Neuronal stem cell (in vitro differentiated cells): ENCODE measurements around the gene KRTAP2-4.

Source experiments
- DNase-seq: peaks from one replicate; pipeline ENCODE4 v3.0.0-alpha.2; 2013; ENCODE audit warnings: low spot score
- H2AFZ ChIP-seq: one replicate; pipeline ENCODE4 v1.6.1; 2013; ENCODE audit warnings: mild to moderate bottlenecking, low read length, inconsistent platforms
- H2AK5ac ChIP-seq: 2 replicates; pipeline ENCODE4 v1.6.1; 2013; ENCODE audit warnings: low read depth, mild to moderate bottlenecking, inconsistent platforms, low read length, moderate library complexity, mixed read lengths
- H2BK120ac ChIP-seq: 2 replicates; pipeline ENCODE4 v1.6.1; 2013; ENCODE audit warnings: low read depth, mild to moderate bottlenecking, inconsistent platforms, low read length, moderate library complexity, mixed read lengths
- H2BK12ac ChIP-seq: one replicate; pipeline ENCODE4 v1.6.1; 2013; ENCODE audit warnings: low read length, inconsistent platforms
- H2BK15ac ChIP-seq: 2 replicates; pipeline ENCODE4 v1.6.1; 2013; ENCODE audit warnings: mild to moderate bottlenecking, low read length, inconsistent platforms, mixed read lengths
- H2BK5ac ChIP-seq: one replicate; pipeline ENCODE4 v1.6.1; 2013; ENCODE audit warnings: inconsistent platforms, mild to moderate bottlenecking, low read length, moderate library complexity
- H3K14ac ChIP-seq: one replicate; pipeline ENCODE4 v1.6.1; 2013; ENCODE audit warnings: low read length, inconsistent platforms
- H3K18ac ChIP-seq: 2 replicates; pipeline ENCODE4 v1.6.1; 2013; ENCODE audit warnings: low read length, inconsistent platforms
- H3K23ac ChIP-seq: 2 replicates; pipeline ENCODE4 v1.6.1; 2013; ENCODE audit warnings: low read depth, mild to moderate bottlenecking, mixed read lengths, low read length, inconsistent platforms; ENCODE audit not compliant: poor library complexity
- H3K27ac ChIP-seq: replicated peaks from 3 replicates; pipeline ENCODE4 v1.5.1; 2013; ENCODE audit warnings: low read length, inconsistent platforms
- H3K27me3 ChIP-seq, 3 experiments: 2 replicates each; pipeline ENCODE4 v1.6.1; 2013; ENCODE audit warnings: low read length in 3 of 3, mild to moderate bottlenecking in 2 of 3, inconsistent platforms in 1 of 3, low read depth in 1 of 3, mixed read lengths in 1 of 3, moderate library complexity in 1 of 3; ENCODE audit not compliant: control insufficient read depth in 3 of 3, insufficient read depth in 3 of 3
- H3K36me3 ChIP-seq, 2 donors: replicated peaks in 1 of 2; 2 replicates each; pipeline ENCODE4 v1.6.1; 2013; ENCODE audit warnings: low read length in 2 of 2; ENCODE audit not compliant: control insufficient read depth in 2 of 2, insufficient read depth in 2 of 2
- H3K4ac ChIP-seq: 2 replicates; pipeline ENCODE4 v1.6.1; 2013; ENCODE audit warnings: inconsistent platforms, mild to moderate bottlenecking, low read length, moderate library complexity
- H3K4me1 ChIP-seq, 2 donors: 1 replicate in 1 of 2; 2 replicates in 1 of 2; pipeline ENCODE4 v1.6.1; 2013; ENCODE audit warnings: low read length in 2 of 2, low read depth in 1 of 2; ENCODE audit not compliant: control insufficient read depth in 2 of 2, insufficient read depth in 1 of 2
- H3K4me2 ChIP-seq: one replicate; pipeline ENCODE4 v1.6.1; 2013; ENCODE audit warnings: mild to moderate bottlenecking, low read length, inconsistent platforms; ENCODE audit not compliant: insufficient read depth, poor library complexity, severe bottlenecking
- H3K4me3 ChIP-seq, 2 donors: 2 replicates each; pipeline ENCODE4 v1.5.1; 2013; ENCODE audit warnings: low read length in 2 of 2, mild to moderate bottlenecking in 2 of 2, inconsistent platforms in 1 of 2, moderate library complexity in 1 of 2
- H3K79me1 ChIP-seq: one replicate; pipeline ENCODE4 v1.6.1; 2013; ENCODE audit warnings: low read depth, mild to moderate bottlenecking, inconsistent platforms, low read length, moderate library complexity
- H3K9ac ChIP-seq: one replicate; pipeline ENCODE4 v1.6.1; 2013; ENCODE audit warnings: mild to moderate bottlenecking, low read depth, low read length, inconsistent platforms; ENCODE audit not compliant: poor library complexity
- H3K9me3 ChIP-seq, 2 donors: replicated peaks in 1 of 2; 2 replicates each; pipeline versions ENCODE3 to v1.6.1; 2013; ENCODE audit warnings: low read length in 2 of 2, mild to moderate bottlenecking in 2 of 2, inconsistent platforms in 1 of 2, low read depth in 1 of 2, mixed read lengths in 1 of 2, moderate library complexity in 1 of 2; ENCODE audit not compliant: control insufficient read depth in 2 of 2, insufficient read depth in 1 of 2
- H4K8ac ChIP-seq: one replicate; pipeline ENCODE4 v1.6.1; 2013; ENCODE audit warnings: low read depth, mild to moderate bottlenecking, inconsistent platforms, low read length, moderate library complexity
- H4K91ac ChIP-seq: one replicate; pipeline ENCODE4 v1.6.1; 2013; ENCODE audit warnings: low read length, low read depth, mild to moderate bottlenecking, inconsistent platforms; ENCODE audit not compliant: poor library complexity
- WGBS, 2 donors: extraction: QIAGEN DNeasy Blood & Tissue Kit; methylation state at CpG; one replicate each; pipeline ENCODE4 v1.1.7; 2013; ENCODE audit warnings: missing lambda C conversion rate in 2 of 2, mixed read lengths in 1 of 2; ENCODE audit not compliant: insufficient read length in 2 of 2, insufficient replicate concordance in 1 of 2; ENCODE audit errors: extremely low coverage in 2 of 2; 5-methylcytosine and 5-hydroxymethylcytosine counted together

KRTAP2-4 gene

GRCh38 chr17:41082626-41083025, 16.9 kb upstream of the KRTAP2-4 start:
- no peak overlapping the region for H3K23ac ChIP-seq
- WGBS, 2 donors, result no CpG with 5 or more reads among the region's 4 CpGs
- no peak overlapping the region for H2AK5ac ChIP-seq
- H3K4ac ChIP-seq, result no peak overlapping the region
- DNase-seq, result no peak
- H3K9me3 ChIP-seq, result no peaks in the 10 kb centered on the region
- H3K9ac ChIP-seq, result no peak overlapping the region
- H2BK15ac ChIP-seq, result no peak overlapping the region
- no peaks in the 10 kb centered on the region for H3K4me1 ChIP-seq
- no peak overlapping the region for H3K4me3 ChIP-seq
- no peak overlapping the region for H2BK5ac ChIP-seq
- H4K8ac ChIP-seq, result no peak overlapping the region
- no peaks in the 10 kb centered on the region for H3K36me3 ChIP-seq
- no peak overlapping the region for H3K14ac ChIP-seq
- H2BK120ac ChIP-seq, result no peak overlapping the region
- H3K27me3 ChIP-seq, result no peaks in the 10 kb centered on the region
- H3K4me2 ChIP-seq, result no peak overlapping the region
- H2BK12ac ChIP-seq, result no peak overlapping the region
- no peak overlapping the region for H3K27ac ChIP-seq
- H3K79me1 ChIP-seq, result no peaks in the 10 kb centered on the region
- H3K18ac ChIP-seq, result no peak overlapping the region
- H2AFZ ChIP-seq, result no peak overlapping the region
- H4K91ac ChIP-seq, result no peak overlapping the region

DNA sequence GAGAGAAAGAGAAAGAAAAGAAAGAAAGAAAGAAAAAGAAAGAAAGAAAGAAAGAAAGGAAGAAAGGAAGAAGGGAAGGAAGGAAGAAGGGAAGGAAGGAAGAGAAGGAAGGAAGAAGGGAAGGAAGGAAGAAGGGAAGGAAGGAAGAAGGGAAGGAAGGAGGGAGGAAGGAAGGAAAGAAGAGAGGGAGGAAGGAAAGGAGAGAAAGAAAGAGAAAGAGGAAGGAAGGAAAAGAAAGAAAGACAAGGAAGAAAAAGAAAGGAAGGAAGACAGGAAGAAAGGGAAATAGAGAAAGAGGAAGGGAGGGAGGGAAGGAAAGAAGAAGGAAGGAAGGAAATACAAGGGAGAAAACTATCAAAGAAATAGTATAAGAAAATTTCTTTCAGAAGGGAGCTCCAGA, 11.1 kb upstream of the KRTAP2-4 start:
- no peak overlapping the region for H2BK120ac ChIP-seq
- no peak overlapping the region for H2BK5ac ChIP-seq
- H3K18ac ChIP-seq, result no peak overlapping the region
- no peaks in the 10 kb centered on the region for H3K36me3 ChIP-seq
- H2AK5ac ChIP-seq, result no peak overlapping the region
- no peaks in the 10 kb centered on the region for H3K9me3 ChIP-seq
- H3K14ac ChIP-seq, result no peak overlapping the region
- H3K79me1 ChIP-seq, result no peaks in the 10 kb centered on the region
- no peak overlapping the region for H3K4me3 ChIP-seq
- no peaks in the 10 kb centered on the region for H3K4me1 ChIP-seq
- H3K27ac ChIP-seq, result no peak overlapping the region
- H3K23ac ChIP-seq, result no peak overlapping the region
- no peak overlapping the region for H3K9ac ChIP-seq
- H3K4me2 ChIP-seq, result no peak overlapping the region
- no peak overlapping the region for H3K4ac ChIP-seq
- H2BK15ac ChIP-seq, result no peak overlapping the region
- no peak overlapping the region for H4K91ac ChIP-seq
- no peak overlapping the region for H2BK12ac ChIP-seq
- no peak overlapping the region for H4K8ac ChIP-seq
- H3K27me3 ChIP-seq, result no peaks in the 10 kb centered on the region
- H2AFZ ChIP-seq, result no peak overlapping the region
- no peak for DNase-seq

DNA sequence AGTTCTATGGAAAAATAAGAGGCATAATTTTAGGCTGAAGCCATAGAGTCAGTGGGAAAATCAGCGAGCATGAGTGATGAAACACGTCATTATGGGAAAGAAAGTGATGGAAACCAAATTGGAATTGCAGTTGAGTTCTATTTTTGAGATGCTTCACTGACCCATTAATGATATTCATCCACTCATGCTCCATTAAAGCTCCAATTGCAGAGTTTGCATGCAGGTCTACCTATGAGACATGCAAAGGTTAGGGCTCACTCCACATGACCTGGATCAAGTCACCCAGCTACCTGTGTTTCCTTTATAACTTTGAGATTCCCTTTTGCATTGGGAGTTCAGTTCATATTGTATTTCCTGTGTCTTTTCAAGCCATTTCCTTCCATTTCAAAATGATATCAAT, 8.0 kb upstream of the KRTAP2-4 start:
- DNase-seq, result no peak
- no peak overlapping the region for H3K23ac ChIP-seq
- H2BK12ac ChIP-seq, result no peak overlapping the region
- no peaks in the 10 kb centered on the region for H3K36me3 ChIP-seq
- no peak overlapping the region for H2AK5ac ChIP-seq
- no peak overlapping the region for H3K9ac ChIP-seq
- H3K9me3 ChIP-seq, result no peaks in the 10 kb centered on the region
- H3K4me2 ChIP-seq, result no peak overlapping the region
- H2AFZ ChIP-seq, result no peak overlapping the region
- no peaks in the 10 kb centered on the region for H3K79me1 ChIP-seq
- no peak overlapping the region for H4K91ac ChIP-seq
- H3K4me1 ChIP-seq, result no peaks in the 10 kb centered on the region
- H2BK120ac ChIP-seq, result no peak overlapping the region
- H3K4me3 ChIP-seq, result no peak overlapping the region
- no peak overlapping the region for H3K27ac ChIP-seq
- no peak overlapping the region for H2BK15ac ChIP-seq
- no CpG with 5 or more reads among the region's 2 CpGs for WGBS, 2 donors
- no peak overlapping the region for H2BK5ac ChIP-seq
- no peaks in the 10 kb centered on the region for H3K27me3 ChIP-seq
- H3K4ac ChIP-seq, result no peak overlapping the region
- no peak overlapping the region for H3K14ac ChIP-seq
- H4K8ac ChIP-seq, result no peak overlapping the region
- no peak overlapping the region for H3K18ac ChIP-seq

DNA sequence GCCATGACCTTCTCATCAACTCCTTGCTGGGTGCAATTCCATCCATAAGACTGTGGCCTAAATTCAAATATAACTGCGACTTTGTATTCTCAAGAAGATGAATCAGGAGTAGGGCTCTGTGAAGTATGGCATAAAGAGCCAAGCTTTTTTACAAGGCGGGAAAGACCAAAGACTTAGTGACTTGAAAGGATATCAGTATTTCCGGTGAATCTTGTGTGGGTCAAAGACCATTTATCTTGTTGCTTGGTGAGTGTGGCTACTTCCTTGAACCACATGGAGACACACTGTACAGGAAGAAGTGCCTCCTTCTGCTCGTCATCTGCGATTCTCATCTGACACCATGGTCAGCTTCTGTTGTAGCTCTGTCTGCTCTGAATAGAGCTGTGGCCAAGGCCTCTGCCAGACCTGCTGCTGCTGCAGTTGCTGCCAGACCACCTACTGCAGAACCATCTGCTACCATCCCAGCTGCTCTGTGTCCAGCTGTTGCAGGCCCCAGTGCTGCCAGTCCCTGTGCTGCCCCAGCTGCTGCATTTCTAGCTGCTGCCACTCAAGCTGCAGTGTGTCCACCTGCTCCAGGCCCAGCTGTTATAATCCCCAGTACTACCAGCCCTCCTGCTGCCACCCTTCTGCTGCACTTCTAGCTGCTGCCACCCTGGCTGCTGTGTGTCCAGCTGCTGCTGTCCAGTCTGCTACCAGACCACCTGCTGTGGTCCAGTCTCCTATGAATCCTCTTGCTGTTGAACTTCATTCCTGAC, 6.1 kb upstream of the KRTAP2-4 start:
- H2BK5ac ChIP-seq, result no peak overlapping the region
- no peak overlapping the region for H2BK120ac ChIP-seq
- H2AFZ ChIP-seq, result no peak overlapping the region
- DNase-seq, result no peak
- H4K8ac ChIP-seq, result peak overlapping the region; percentile 52
- no peaks in the 10 kb centered on the region for H3K36me3 ChIP-seq
- H3K9me3 ChIP-seq, result no peaks in the 10 kb centered on the region
- WGBS, 2 donors, result no CpG with 5 or more reads among the region's 5 CpGs
- H3K9ac ChIP-seq, result no peak overlapping the region
- no peak overlapping the region for H3K4ac ChIP-seq
- H2BK12ac ChIP-seq, result no peak overlapping the region
- H3K4me3 ChIP-seq, result peak overlapping the region in 1 of 2 donors; percentile 27
- no peak overlapping the region for H3K4me2 ChIP-seq
- no peak overlapping the region for H3K23ac ChIP-seq
- no peak overlapping the region for H2BK15ac ChIP-seq
- peak overlapping the region; percentile 38 for H2AK5ac ChIP-seq
- no peak overlapping the region for H4K91ac ChIP-seq
- no peaks in the 10 kb centered on the region for H3K4me1 ChIP-seq
- H3K18ac ChIP-seq, result peak overlapping the region; percentile 32
- H3K79me1 ChIP-seq, result no peaks in the 10 kb centered on the region
- H3K27me3 ChIP-seq, result no peaks in the 10 kb centered on the region
- no peak overlapping the region for H3K27ac ChIP-seq
- no peak overlapping the region for H3K14ac ChIP-seq
